Measurements from ENCODE around the gene AQP3.
"Not testable (repeated sequence)": the region's sequence is repeated elsewhere in the genome, so short reads cannot be mapped to it uniquely, and the experiment has no call there.

Gene AQP3

GRCh38 chr9:33464045-33464636 is 16.7 kb upstream of the AQP3 start:
- DNase-seq = no peak

GRCh38 chr9:33463151-33463550 is 15.8 kb upstream of the AQP3 start:
- no peak for DNase-seq

- DNase-seq = no peak
Measured at GRCh38 chr9:33461492-33461891, 14.1 kb upstream of the AQP3 start.

- DNase-seq = no peak
Measured at GRCh38 chr9:33460854-33461253, 13.5 kb upstream of the AQP3 start.

- no peak for DNase-seq
Measured at GRCh38 chr9:33459115-33459514, 11.7 kb upstream of the AQP3 start.

- no peak for DNase-seq
Measured at GRCh38 chr9:33458444-33458843, 11.1 kb upstream of the AQP3 start.

GRCh38 chr9:33455945-33456344 is 8.6 kb upstream of the AQP3 start:
- no peak for DNase-seq

- DNase-seq = not testable (repeated sequence)
Measured at GRCh38 chr9:33455456-33455855, 8.1 kb upstream of the AQP3 start.

- not testable (repeated sequence) for DNase-seq
Measured at GRCh38 chr9:33454661-33455026, 7.3 kb upstream of the AQP3 start.

GRCh38 chr9:33453999-33454660 is 6.7 kb upstream of the AQP3 start:
- DNase-seq = no peak

- no peak for DNase-seq
Measured at GRCh38 chr9:33453286-33453860, 6.0 kb upstream of the AQP3 start.

GRCh38 chr9:33452828-33453271 is 5.5 kb upstream of the AQP3 start:
- no peak for DNase-seq

GRCh38 chr9:33450621-33451146 is 3.3 kb upstream of the AQP3 start:
- DNase-seq = no peak

- DNase-seq = no peak
Measured at GRCh38 chr9:33449715-33450114, 2.3 kb upstream of the AQP3 start.

- DNase-seq = no peak
Measured at GRCh38 chr9:33447799-33448553, 583 bp upstream of the AQP3 start.

- no peak for DNase-seq
Measured at GRCh38 chr9:33446240-33446945, 1.0 kb downstream of the AQP3 start.

- no peak for DNase-seq
Measured at GRCh38 chr9:33445389-33446239, 1.8 kb downstream of the AQP3 start.

GRCh38 chr9:33443464-33444154 is 3.8 kb downstream of the AQP3 start:
- DNase-seq = no peak

- DNase-seq = no peak
Measured at GRCh38 chr9:33443047-33443446, 4.3 kb downstream of the AQP3 start.

GRCh38 chr9:33442125-33442524 is 5.3 kb downstream of the AQP3 start:
- no peak for DNase-seq

GRCh38 chr9:33440609-33441008 is 6.8 kb downstream of the AQP3 start:
- no peak for DNase-seq

All from NCI-H2081 treated with DMSO at 0.1 percent for 48 hours (cell line).